HCT116 (cell line): Measurements from ENCODE around the gene RPL18A. TPM values are rescaled to one million over a fixed set of nuclear protein-coding genes. Genes with fewer than 3 reads are reported as not detected.
A peak's percentile ranks its signal among the peaks of the same experiment; 100 is the strongest.

Source experiments
- ATAC-seq: fragments of 200-7000 bp; cut with Tn5 transposase; 2 replicates; pipeline ENCODE4 v1.9.1; 2020; ENCODE audit warnings: mild to moderate bottlenecking, moderate library complexity
- BruUV-seq: library from RNA; stranded (reverse); fragments of 400-500 nt; replicated peaks from 2 replicates; lab custom pipeline; 2021; lab: Mats Ljungman, UMichigan
- CTCF ChIA-PET: fragments of 300-600 bp; sonication (Branson Sonifier 250); formaldehyde crosslinking; loops from one replicate; lab custom pipeline; 2021; ENCODE audit warnings: antibody characterized with exemption; lab: Charles Lee
- POLR2A ChIA-PET: fragments of 300-600, 350-600 bp; sonication (Branson Sonifier 250); formaldehyde crosslinking; loops from one replicate; lab custom pipeline; 2021; ENCODE audit warnings: antibody characterized with exemption; lab: Charles Lee
- RAD21 ChIA-PET, 2 experiments: fragments of 300-600 bp; sonication (Branson Sonifier 250); formaldehyde crosslinking; loops; one replicate each; lab custom pipeline; 2023; ENCODE audit warnings: low total read pairs in 2 of 2; ENCODE audit not compliant: uncharacterized antibody in 2 of 2, unreplicated experiment in 2 of 2, low non-redundant PET in 1 of 2; lab: Charles Lee
- DNase-seq: peaks from one replicate; pipeline ENCODE4 v3.0.0-alpha.2; 2010; ENCODE audit warnings: low read depth, low spot score
- H2AFZ ChIP-seq: fragments of 200-600 bp; shearing (Covaris generic), sonication (generic); 2 replicates; pipeline ENCODE4 v1.6.1; 2017; ENCODE audit warnings: low read depth, mixed run types, mixed read lengths, antibody characterized with exemption, low read length; ENCODE audit not compliant: poor library complexity, severe bottlenecking
- H3K27ac ChIP-seq: 2 replicates; pipeline ENCODE4 v1.5.1; 2012; ENCODE audit warnings: low read depth, low read length
- H3K27me3 ChIP-seq: fragments of 200-600 bp; sonication (generic); 2 replicates; pipeline ENCODE4 v1.6.1; 2016; ENCODE audit warnings: mixed run types, low read length, mixed read lengths; ENCODE audit not compliant: insufficient read depth
- H3K36me3 ChIP-seq, 2 experiments: fragments of 200-500 bp in 1 of 2; fragments of 200-600 bp in 1 of 2; sonication (Bioruptor generic) in 1 of 2; sonication (generic) in 1 of 2; 2 replicates each; pipeline versions ENCODE4 v1.5.1 to v1.6.1; 2014 to 2016; ENCODE audit warnings: low read length in 2 of 2, inconsistent platforms in 1 of 2, mixed read lengths in 1 of 2, mixed run types in 1 of 2; ENCODE audit not compliant: insufficient read depth in 2 of 2, control insufficient read depth in 1 of 2
- H3K4me1 ChIP-seq, 2 experiments: fragments of 200-600 bp in 1 of 2; sonication (generic) in 1 of 2; 2 replicates each; pipeline versions ENCODE4 v1.5.1 to v1.6.1; 2012 to 2017; ENCODE audit warnings: low read length in 2 of 2, inconsistent platforms in 1 of 2, mild to moderate bottlenecking in 1 of 2, mixed read lengths in 1 of 2, mixed run types in 1 of 2, moderate library complexity in 1 of 2; ENCODE audit not compliant: insufficient read depth in 2 of 2, control insufficient read depth in 1 of 2
- H3K4me2 ChIP-seq: fragments of 200-600 bp; sonication (generic); 2 replicates; pipeline ENCODE4 v1.6.1; 2017; ENCODE audit warnings: mixed run types, low read length, mixed read lengths
- H3K4me3 ChIP-seq, 2 experiments: fragments of 200-600 bp in 1 of 2; sonication (generic) in 1 of 2; replicated peaks in 1 of 2; 2 replicates each; pipeline ENCODE4 v1.5.1; 2011 to 2016; ENCODE audit warnings: low read length in 2 of 2, control low read depth in 1 of 2, low read depth in 1 of 2, mild to moderate bottlenecking in 1 of 2, mixed read lengths in 1 of 2, mixed run types in 1 of 2
- H3K79me2 ChIP-seq: fragments of 200-600 bp; sonication (generic); 2 replicates; pipeline ENCODE4 v1.6.1; 2017; ENCODE audit warnings: mild to moderate bottlenecking, mixed run types, low read length, moderate library complexity, mixed read lengths; ENCODE audit not compliant: insufficient read depth
- H3K9ac ChIP-seq: fragments of 200-600 bp; sonication (generic); 2 replicates; pipeline ENCODE4 v1.6.1; 2016; ENCODE audit warnings: low read length, mixed read lengths
- H3K9me2 ChIP-seq: fragments of 200-600 bp; sonication (generic), shearing (Covaris generic); 2 replicates; pipeline ENCODE4 v1.6.1; 2017; ENCODE audit warnings: mixed run types, mild to moderate bottlenecking, moderate library complexity; ENCODE audit not compliant: insufficient read depth
- H3K9me3 ChIP-seq, 2 experiments: fragments of 200-500 bp in 1 of 2; fragments of 200-600 bp in 1 of 2; sonication (Bioruptor generic) in 1 of 2; sonication (generic) in 1 of 2; 2 replicates each; pipeline ENCODE4 v1.6.1; 2014 to 2017; ENCODE audit warnings: low read length in 2 of 2, mixed read lengths in 2 of 2, inconsistent platforms in 1 of 2, low read depth in 1 of 2, mild to moderate bottlenecking in 1 of 2, mixed run types in 1 of 2, moderate library complexity in 1 of 2; ENCODE audit not compliant: control insufficient read depth in 1 of 2, insufficient read depth in 1 of 2
- H4K20me1 ChIP-seq: fragments of 200-600 bp; sonication (generic), shearing (Covaris generic); 2 replicates; pipeline ENCODE4 v1.6.1; 2017; ENCODE audit warnings: mixed run types, mild to moderate bottlenecking, moderate library complexity; ENCODE audit not compliant: insufficient read depth
- CBX3 ChIP-seq: IDR thresholded peaks from 2 replicates; pipeline ENCODE4 v1.6.1; 2012; ENCODE audit warnings: low read depth
- EZH2 ChIP-seq: fragments of 200-600 bp; sonication (generic); IDR thresholded peaks from 2 replicates; pipeline ENCODE4 v1.6.1; 2017; ENCODE audit warnings: antibody characterized with exemption, mixed run types
- FOSL1 ChIP-seq: IDR thresholded peaks from 2 replicates; pipeline ENCODE4 v1.6.1; 2012; ENCODE audit warnings: low read depth
- MAX ChIP-seq: IDR thresholded peaks from 2 replicates; pipeline ENCODE4 v1.6.1; 2012
- POLR2A ChIP-seq: IDR thresholded peaks from 2 replicates; pipeline ENCODE4 v1.7.0; 2011; ENCODE audit warnings: borderline replicate concordance; ENCODE audit not compliant: insufficient read depth, insufficient read length; ENCODE audit errors: extremely low read depth
- POLR2AphosphoS5 ChIP-seq: IDR thresholded peaks from 2 replicates; pipeline ENCODE4 v1.6.1; 2011; ENCODE audit warnings: mild to moderate bottlenecking, low read depth, low read length, moderate library complexity
- REST ChIP-seq: IDR thresholded peaks from 2 replicates; pipeline ENCODE4 v1.6.1; 2012; ENCODE audit warnings: low read depth
- SP1 ChIP-seq: IDR thresholded peaks from 2 replicates; pipeline ENCODE4 v1.6.1; 2012; ENCODE audit warnings: low read depth
- YY1 ChIP-seq: IDR thresholded peaks from 2 replicates; pipeline ENCODE4 v1.6.1; 2011; ENCODE audit warnings: low read length, low read depth, moderate library complexity, mild to moderate bottlenecking; ENCODE audit not compliant: insufficient replicate concordance; ENCODE audit errors: extremely low read depth
- ZNF274 ChIP-seq: fragments of 200-500 bp; sonication (Bioruptor generic); IDR thresholded peaks from 2 replicates; pipeline ENCODE4 v1.6.1; 2014; ENCODE audit warnings: mild to moderate bottlenecking, low read depth, low read length, inconsistent platforms
- intact Hi-C: fragments of 100-400 bp; cut with micrococcal nuclease; formaldehyde crosslinking; loops from 2 replicates; pipeline ENCODE4 v1.10.0; 2022
- total RNA-seq: library from RNA; stranded (reverse); gene quantifications from one replicate; pipeline ENCODE4 v1.2.1, GENCODE V29; 2021; ENCODE audit not compliant: unreplicated experiment
- TF ChIP-seq, protein P1 (sequence below), 3 experiments: fragments of 200-600 bp in 1 of 3; sonication (generic) in 1 of 3; IDR thresholded peaks in 2 of 3; conservative IDR thresholded peaks in 1 of 3; 2 replicates each; pipeline ENCODE4 v1.5.1; 2012 to 2017; ENCODE audit warnings: low read depth in 2 of 3, low read length in 2 of 3, antibody characterized with exemption in 1 of 3, borderline replicate concordance in 1 of 3, control low read depth in 1 of 3, mild to moderate bottlenecking in 1 of 3, mixed read lengths in 1 of 3, mixed run types in 1 of 3, moderate library complexity in 1 of 3; ENCODE audit not compliant: insufficient read depth in 1 of 3

The RPL18A gene
- total RNA-seq, 1 experiment from 2014 or later = 3,525 TPM

- TF ChIP-seq REST = no peak
These were observed 5.9 kb downstream of the RPL18A start (continued) for GRCh38 chr19:17865364-17866311.

DNA sequence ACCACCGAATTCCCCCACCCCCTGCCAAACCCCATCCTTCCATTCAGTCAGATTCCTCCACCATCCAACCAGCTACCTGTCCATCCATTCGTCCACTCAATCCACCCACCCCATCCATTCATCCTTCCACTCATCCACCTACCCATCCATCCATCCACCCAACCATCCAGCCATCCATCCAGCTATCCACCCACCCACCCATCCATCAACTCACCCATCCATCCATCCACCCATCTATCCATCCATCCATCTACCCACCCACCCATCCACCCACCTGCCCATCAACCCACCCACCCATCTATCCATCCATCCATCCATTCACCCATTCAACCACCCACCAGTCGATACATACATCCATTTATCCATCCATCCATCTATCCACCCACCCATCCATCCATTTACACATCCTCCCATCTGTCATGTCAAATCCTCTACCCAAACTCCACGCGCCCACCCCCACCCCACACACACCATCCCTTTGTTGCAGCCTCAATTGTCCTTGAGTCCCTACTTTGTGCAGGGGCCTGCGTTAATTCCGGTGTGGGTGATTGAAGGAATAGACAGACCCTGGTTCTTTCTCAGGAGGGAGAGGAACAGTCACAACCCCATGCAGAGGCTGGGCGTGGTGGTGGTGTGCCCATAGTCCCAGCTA, 6.7 kb downstream of the RPL18A start:
- no peaks in the 10 kb centered on the region for H3K9me2 ChIP-seq
- H3K4me3 ChIP-seq = no peak overlapping the region
- ChIA-PET POLR2A (interaction anchor here (1.4 to 4.0 kb wide), 2 partner anchors 15 to 66 kb away, joined by 3 to 34 read pairs; partner anchors contain the start of gene CCDC124), CTCF (no interaction called here), RAD21 (no interaction called here)
- peaks cover 32 to 56% of the 10 kb centered on the region in 2 experiments for H3K4me1 ChIP-seq
- H4K20me1 ChIP-seq = peaks cover 17% of the 10 kb centered on the region; the same call in 1 of the 2 replicates
- H3K9me3 ChIP-seq = no peaks in the 10 kb centered on the region
- DNase-seq (no peak), ATAC-seq (peak; percentile 2; the same call in 1 of the 2 replicates)
- no TSS peak for BruUV-seq
- no peak overlapping the region for H2AFZ ChIP-seq
- peak overlapping the region; percentile 53; the same call in 1 of the 2 replicates for H3K4me2 ChIP-seq
- peaks cover 16 to 31% of the 10 kb centered on the region in 2 experiments for H3K36me3 ChIP-seq
- H3K9ac ChIP-seq = peak overlapping the region; percentile 38; the same call in 1 of the 2 replicates
- intact Hi-C loops = no loop called here
- peak overlapping the region; percentile 84 for H3K27ac ChIP-seq
- peaks cover 24% of the 10 kb centered on the region for H3K79me2 ChIP-seq
- no peaks in the 10 kb centered on the region for H3K27me3 ChIP-seq
- TF ChIP-seq CBX3 = no peak
- TF ChIP-seq MAX = no peak
- TF ChIP-seq FOSL1 = no peak
- TF ChIP-seq, protein P1, sequence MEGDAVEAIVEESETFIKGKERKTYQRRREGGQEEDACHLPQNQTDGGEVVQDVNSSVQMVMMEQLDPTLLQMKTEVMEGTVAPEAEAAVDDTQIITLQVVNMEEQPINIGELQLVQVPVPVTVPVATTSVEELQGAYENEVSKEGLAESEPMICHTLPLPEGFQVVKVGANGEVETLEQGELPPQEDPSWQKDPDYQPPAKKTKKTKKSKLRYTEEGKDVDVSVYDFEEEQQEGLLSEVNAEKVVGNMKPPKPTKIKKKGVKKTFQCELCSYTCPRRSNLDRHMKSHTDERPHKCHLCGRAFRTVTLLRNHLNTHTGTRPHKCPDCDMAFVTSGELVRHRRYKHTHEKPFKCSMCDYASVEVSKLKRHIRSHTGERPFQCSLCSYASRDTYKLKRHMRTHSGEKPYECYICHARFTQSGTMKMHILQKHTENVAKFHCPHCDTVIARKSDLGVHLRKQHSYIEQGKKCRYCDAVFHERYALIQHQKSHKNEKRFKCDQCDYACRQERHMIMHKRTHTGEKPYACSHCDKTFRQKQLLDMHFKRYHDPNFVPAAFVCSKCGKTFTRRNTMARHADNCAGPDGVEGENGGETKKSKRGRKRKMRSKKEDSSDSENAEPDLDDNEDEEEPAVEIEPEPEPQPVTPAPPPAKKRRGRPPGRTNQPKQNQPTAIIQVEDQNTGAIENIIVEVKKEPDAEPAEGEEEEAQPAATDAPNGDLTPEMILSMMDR (IDR thresholded peaks at IDR 0.05 in 2 of 3, conservative IDR thresholded peaks at IDR 0.05 in 1 of 3; ENCODE audit: borderline replicate concordance in 1 of 3, insufficient read depth in 1 of 3, low read depth in 2 of 3, low read length in 2 of 3) = no peak
- no peak for TF ChIP-seq SP1
- no peak for TF ChIP-seq ZNF274
- no peak for TF ChIP-seq POLR2AphosphoS5
- TF ChIP-seq REST = no peak
- no peak for TF ChIP-seq POLR2A
- TF ChIP-seq YY1 = no peak
- TF ChIP-seq EZH2 = no peak
